ENCODE data around the gene KLHL24.

GRCh38 chr3:183730361-183730760, 94.9 kb downstream of the KLHL24 start:
- TF ChIP-seq, protein P1, sequence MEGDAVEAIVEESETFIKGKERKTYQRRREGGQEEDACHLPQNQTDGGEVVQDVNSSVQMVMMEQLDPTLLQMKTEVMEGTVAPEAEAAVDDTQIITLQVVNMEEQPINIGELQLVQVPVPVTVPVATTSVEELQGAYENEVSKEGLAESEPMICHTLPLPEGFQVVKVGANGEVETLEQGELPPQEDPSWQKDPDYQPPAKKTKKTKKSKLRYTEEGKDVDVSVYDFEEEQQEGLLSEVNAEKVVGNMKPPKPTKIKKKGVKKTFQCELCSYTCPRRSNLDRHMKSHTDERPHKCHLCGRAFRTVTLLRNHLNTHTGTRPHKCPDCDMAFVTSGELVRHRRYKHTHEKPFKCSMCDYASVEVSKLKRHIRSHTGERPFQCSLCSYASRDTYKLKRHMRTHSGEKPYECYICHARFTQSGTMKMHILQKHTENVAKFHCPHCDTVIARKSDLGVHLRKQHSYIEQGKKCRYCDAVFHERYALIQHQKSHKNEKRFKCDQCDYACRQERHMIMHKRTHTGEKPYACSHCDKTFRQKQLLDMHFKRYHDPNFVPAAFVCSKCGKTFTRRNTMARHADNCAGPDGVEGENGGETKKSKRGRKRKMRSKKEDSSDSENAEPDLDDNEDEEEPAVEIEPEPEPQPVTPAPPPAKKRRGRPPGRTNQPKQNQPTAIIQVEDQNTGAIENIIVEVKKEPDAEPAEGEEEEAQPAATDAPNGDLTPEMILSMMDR (IDR thresholded peaks at IDR 0.05) = no peak
- TF ChIP-seq ZFX (IDR thresholded peaks at IDR 0.05; ENCODE audit: borderline replicate concordance) = no peak
